Measurements from ENCODE around the gene ZBTB18. TPM values are rescaled to one million over a fixed set of nuclear protein-coding genes. Genes with fewer than 3 reads are reported as not detected.
"Not testable (repeated sequence)": the region's sequence is repeated elsewhere in the genome, so short reads cannot be mapped to it uniquely, and the experiment has no call there.

Gene ZBTB18
- total RNA-seq, 4 donors from 2014 or later, result 6.9 to 10.3 (median 8.9) TPM

DNA sequence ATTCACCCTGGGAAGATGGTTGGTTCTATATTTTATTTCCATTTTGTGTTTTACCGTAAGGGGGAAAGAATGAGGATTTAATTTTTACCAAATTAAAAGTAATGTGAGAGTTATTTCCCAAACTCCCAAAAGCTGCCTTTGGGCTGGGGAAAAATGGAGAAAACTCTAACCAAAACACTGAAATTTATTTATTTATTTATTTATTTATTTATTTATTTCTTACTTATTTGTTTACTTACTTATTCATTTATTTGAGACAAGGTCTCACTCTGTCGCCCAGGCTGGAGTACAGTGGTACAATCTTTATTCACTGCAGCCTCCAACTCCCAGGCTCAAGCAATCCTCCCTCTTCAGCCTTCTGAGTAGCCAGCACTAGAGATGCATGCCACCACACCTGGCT lies 38.0 kb upstream of the ZBTB18 start:
- Histone ChIP-seq H3K27ac (no peak overlapping the region), H3K9me3 (no peaks in the 10 kb centered on the region), H3K4me1 (peaks cover 0 to 28% (median 4%) of the 10 kb centered on the region in 4 donors), H3K36me3 (no peaks in the 10 kb centered on the region), H3K27me3 (no peaks in the 10 kb centered on the region), H3K4me3 (no peak overlapping the region)
- DNase-seq (ENCODE audit: low spot score in 2 of 2), result no peak
- no peak for TF ChIP-seq CTCF (IDR thresholded peaks at IDR 0.05)
- no peak for TF ChIP-seq POLR2A (IDR thresholded peaks at IDR 0.05)
- no peak for TF ChIP-seq EP300 (IDR thresholded peaks at IDR 0.05)
- 98 to 100% methylated on average over 2 of the region's 2 CpGs for WGBS, 2 donors

DNA sequence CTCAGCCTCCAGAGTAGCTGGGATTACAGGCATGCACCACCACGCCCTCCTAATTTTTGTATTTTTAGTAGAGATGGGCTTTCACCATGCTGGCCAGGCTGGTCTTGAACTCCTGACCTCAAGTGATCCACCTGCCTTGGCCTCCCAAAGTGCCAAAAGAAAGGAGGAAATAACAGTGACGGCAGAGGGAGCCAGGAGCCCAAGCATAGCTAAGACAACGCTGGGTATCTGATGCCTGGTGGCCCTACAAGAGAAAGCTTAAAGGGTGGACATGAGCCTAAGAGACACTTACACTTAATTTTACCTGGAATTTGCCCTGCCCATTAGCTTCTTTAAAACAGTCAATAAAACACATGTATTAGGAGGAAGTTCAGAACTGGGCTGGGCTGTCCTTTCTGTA lies 36.2 kb upstream of the ZBTB18 start:
- not testable (repeated sequence) for DNase-seq (ENCODE audit: low spot score in 2 of 2); H3K27me3 ChIP-seq
- 52 to 89% methylated on average over 3 of the region's 3 CpGs for WGBS, 2 donors

DNA sequence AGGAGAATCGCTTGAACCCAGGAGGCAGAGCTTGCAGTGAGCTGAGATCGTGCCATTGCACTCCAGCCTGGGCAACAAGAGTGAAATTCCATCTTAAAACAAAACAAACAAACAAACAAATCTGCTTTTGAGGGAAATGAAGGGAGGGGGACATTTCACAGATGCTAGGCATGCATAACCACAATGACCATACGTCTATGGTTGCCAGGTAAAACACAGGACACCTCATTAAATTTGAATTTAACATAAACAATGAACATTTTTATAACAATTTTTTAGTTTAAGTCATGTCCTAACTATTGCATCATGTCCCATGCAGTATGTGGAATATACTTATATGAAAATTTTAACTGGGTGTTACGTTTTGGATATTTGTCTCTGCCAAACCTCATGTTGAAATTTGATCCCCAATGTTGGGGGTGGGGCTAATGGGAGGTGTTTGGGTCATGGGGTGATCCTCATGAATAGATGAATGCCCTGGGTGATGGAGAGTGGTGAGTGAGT lies 31.0 kb upstream of the ZBTB18 start:
- 63 to 77% methylated on average over 4 of the region's 4 CpGs for WGBS, 2 donors
- H3K27ac ChIP-seq, result no peak overlapping the region
- no peak overlapping the region for H3K4me3 ChIP-seq
- H3K36me3 ChIP-seq, result no peaks in the 10 kb centered on the region
- TF ChIP-seq EP300 (IDR thresholded peaks at IDR 0.05) (no peak), CTCF (IDR thresholded peaks at IDR 0.05) (no peak), POLR2A (IDR thresholded peaks at IDR 0.05) (no peak)
- H3K9me3 ChIP-seq, result no peaks in the 10 kb centered on the region
- DNase-seq (ENCODE audit: low spot score in 2 of 2), result no peak
- no peaks in the 10 kb centered on the region for H3K27me3 ChIP-seq
- H3K4me1 ChIP-seq, result no peaks in the 10 kb centered on the region

More for the DNA sequence above, 36.2 kb upstream of the ZBTB18 start:
- peaks cover 0 to 28% (median 4%) of the 10 kb centered on the region in 4 donors for H3K4me1 ChIP-seq
- H3K4me3 ChIP-seq, H3K27ac ChIP-seq, H3K36me3 ChIP-seq, H3K9me3 ChIP-seq: not testable (repeated sequence)

- H3K27me3 ChIP-seq, result no peaks in the 10 kb centered on the region
- H3K4me1 ChIP-seq, result no peaks in the 10 kb centered on the region
- H3K27ac ChIP-seq, result no peak overlapping the region
- H3K36me3 ChIP-seq, result no peaks in the 10 kb centered on the region
- H3K9me3 ChIP-seq, result no peaks in the 10 kb centered on the region
- WGBS, 2 donors, result 66 to 74% methylated on average over 1 of the region's 1 CpG
- DNase-seq (ENCODE audit: low spot score in 2 of 2), result no peak
- TF ChIP-seq EP300 (IDR thresholded peaks at IDR 0.05) (no peak), POLR2A (IDR thresholded peaks at IDR 0.05) (no peak), CTCF (IDR thresholded peaks at IDR 0.05) (no peak)
- H3K4me3 ChIP-seq, result no peak overlapping the region
Observed at GRCh38 chr1:244021427-244021826, 29.7 kb upstream of the ZBTB18 start.

- H3K27ac ChIP-seq, result no peak overlapping the region
- no peaks in the 10 kb centered on the region for H3K4me1 ChIP-seq
- H3K36me3 ChIP-seq, result no peaks in the 10 kb centered on the region
- H3K4me3 ChIP-seq, result no peak overlapping the region
- no peaks in the 10 kb centered on the region for H3K27me3 ChIP-seq
- no peak for DNase-seq (ENCODE audit: low spot score in 2 of 2)
- H3K9me3 ChIP-seq, result no peaks in the 10 kb centered on the region
- 90 to 95% methylated on average over 2 of the region's 2 CpGs for WGBS, 2 donors
- no peak for TF ChIP-seq POLR2A (IDR thresholded peaks at IDR 0.05)
- no peak for TF ChIP-seq CTCF (IDR thresholded peaks at IDR 0.05)
- TF ChIP-seq EP300 (IDR thresholded peaks at IDR 0.05), result no peak
Observed at GRCh38 chr1:244022311-244022710, 28.8 kb upstream of the ZBTB18 start.
